Smooth muscle cell (in vitro differentiated cells): ENCODE measurements around the gene GCFC2. TPM values are rescaled to one million over a fixed set of nuclear protein-coding genes. Genes with fewer than 3 reads are reported as not detected.

Source experiments
- DNase-seq: peaks from one replicate; lab custom pipeline; 2025; ENCODE audit not compliant: unreplicated experiment; lab: John Stamatoyannopoulos, UW
- H2AFZ ChIP-seq: fragments of 200-600 bp; sonication (generic); 2 replicates; pipeline ENCODE4 v1.6.0; 2016; ENCODE audit warnings: antibody characterized with exemption, low read depth, mild to moderate bottlenecking
- H3F3A ChIP-seq: fragments of 200-600 bp; sonication (generic); 2 replicates; pipeline ENCODE4 v1.6.0; 2017; ENCODE audit warnings: antibody characterized with exemption, low read depth
- H3K27ac ChIP-seq: fragments of 200-600 bp; sonication (generic); 2 replicates; pipeline ENCODE4 v1.5.1; 2016; ENCODE audit warnings: low read depth, mild to moderate bottlenecking
- H3K27me3 ChIP-seq: fragments of 200-600 bp; sonication (generic); 2 replicates; pipeline ENCODE4 v1.6.1; 2016; ENCODE audit warnings: low read depth, mild to moderate bottlenecking
- H3K36me3 ChIP-seq: fragments of 200-600 bp; sonication (generic); 2 replicates; pipeline ENCODE4 v1.5.1; 2016; ENCODE audit warnings: low read depth
- H3K4me1 ChIP-seq: fragments of 200-600 bp; sonication (generic); 2 replicates; pipeline ENCODE4 v1.5.1; 2016; ENCODE audit warnings: low read depth
- H3K4me2 ChIP-seq: fragments of 200-600 bp; sonication (generic); 2 replicates; pipeline ENCODE4 v1.6.0; 2016; ENCODE audit warnings: mild to moderate bottlenecking
- H3K4me3 ChIP-seq: fragments of 200-600 bp; sonication (generic); 2 replicates; pipeline ENCODE4 v1.5.1; 2016; ENCODE audit warnings: mild to moderate bottlenecking
- H3K79me2 ChIP-seq: fragments of 200-600 bp; sonication (generic); 2 replicates; pipeline ENCODE4 v1.6.0; 2016; ENCODE audit warnings: low read depth, mild to moderate bottlenecking
- H3K9ac ChIP-seq: fragments of 200-600 bp; sonication (generic); 2 replicates; pipeline ENCODE4 v1.6.0; 2016; ENCODE audit warnings: low read depth
- H3K9me3 ChIP-seq: fragments of 200-600 bp; sonication (generic); replicated peaks from 2 replicates; pipeline ENCODE4 v1.5.1; 2016; ENCODE audit warnings: low read depth
- H4K20me1 ChIP-seq: fragments of 200-600 bp; sonication (generic); 2 replicates; pipeline ENCODE4 v1.6.0; 2016; ENCODE audit warnings: low read depth
- CTCF ChIP-seq: fragments of 200-600 bp; sonication (generic); IDR thresholded peaks from 2 replicates; pipeline ENCODE4 v1.5.1; 2017; ENCODE audit warnings: borderline replicate concordance, mild to moderate bottlenecking, antibody characterized with exemption; ENCODE audit not compliant: insufficient read depth, poor library complexity, severe bottlenecking
- WGBS: methylation state at CpG from one replicate; pipeline ENCODE4 v1.1.7; 2016; ENCODE audit warnings: low lambda C conversion rate; 5-methylcytosine and 5-hydroxymethylcytosine counted together
- polyA plus RNA-seq: library from polyadenylated mRNA; unstranded; fragments of >200 nt; fragmentation: Nextera tagmentation; extraction: Ambion mirVana; gene quantifications from 2 replicates; pipeline ENCODE4 v1.2.1, GENCODE V29; 2016
- total RNA-seq: library from RNA; depleted of rRNA; stranded (reverse); fragments of >200 nt; gene quantifications from 2 replicates; pipeline ENCODE4 v1.2.3, GENCODE V29; 2014

Gene GCFC2
- total and polyA plus RNA-seq, 2 experiments from 2014 or later: 5.7 to 11.5 TPM

GRCh38 chr2:75619956-75620740 lies 90.6 kb downstream of the GCFC2 start:
- no peak for TF ChIP-seq CTCF
- no peak overlapping the region for H3K27ac ChIP-seq
- WGBS: 79% methylated on average over 4 of the region's 4 CpGs
- no peaks in the 10 kb centered on the region for H3K27me3 ChIP-seq
- H4K20me1 ChIP-seq: no peaks in the 10 kb centered on the region
- no peaks in the 10 kb centered on the region for H3K4me1 ChIP-seq
- no peak overlapping the region for H3K4me2 ChIP-seq
- H2AFZ ChIP-seq: no peak overlapping the region
- no peak overlapping the region for H3K9ac ChIP-seq
- no peaks in the 10 kb centered on the region for H3F3A ChIP-seq
- H3K36me3 ChIP-seq: no peaks in the 10 kb centered on the region
- H3K9me3 ChIP-seq: no peaks in the 10 kb centered on the region
- H3K4me3 ChIP-seq: no peak overlapping the region
- no peaks in the 10 kb centered on the region for H3K79me2 ChIP-seq
- no peak for DNase-seq

GRCh38 chr2:75616933-75617332 lies 93.8 kb downstream of the GCFC2 start:
- H3K79me2 ChIP-seq: no peaks in the 10 kb centered on the region
- H2AFZ ChIP-seq: no peak overlapping the region
- H3K27me3 ChIP-seq: no peaks in the 10 kb centered on the region
- H3K4me1 ChIP-seq: no peaks in the 10 kb centered on the region
- H3K36me3 ChIP-seq: no peaks in the 10 kb centered on the region
- TF ChIP-seq CTCF: no peak
- no peak overlapping the region for H3K4me2 ChIP-seq
- 86% methylated on average over 3 of the region's 3 CpGs for WGBS
- H3K9me3 ChIP-seq: no peaks in the 10 kb centered on the region
- H3K9ac ChIP-seq: no peak overlapping the region
- H4K20me1 ChIP-seq: no peaks in the 10 kb centered on the region
- no peaks in the 10 kb centered on the region for H3F3A ChIP-seq
- no peak for DNase-seq
- no peak overlapping the region for H3K27ac ChIP-seq
- H3K4me3 ChIP-seq: no peak overlapping the region

GRCh38 chr2:75616406-75616805 lies 94.3 kb downstream of the GCFC2 start:
- no peak for DNase-seq
- H3K36me3 ChIP-seq: no peaks in the 10 kb centered on the region
- no peaks in the 10 kb centered on the region for H3K4me1 ChIP-seq
- H3K79me2 ChIP-seq: no peaks in the 10 kb centered on the region
- no peaks in the 10 kb centered on the region for H3K27me3 ChIP-seq
- H3K9me3 ChIP-seq: no peaks in the 10 kb centered on the region
- H3F3A ChIP-seq: no peaks in the 10 kb centered on the region
- H4K20me1 ChIP-seq: no peaks in the 10 kb centered on the region
- no peak overlapping the region for H3K4me3 ChIP-seq
- H3K27ac ChIP-seq: no peak overlapping the region
- 96% methylated on average over 4 of the region's 4 CpGs for WGBS
- no peak overlapping the region for H2AFZ ChIP-seq
- H3K9ac ChIP-seq: no peak overlapping the region
- no peak for TF ChIP-seq CTCF
- no peak overlapping the region for H3K4me2 ChIP-seq

GRCh38 chr2:75614162-75614651 lies 96.5 kb downstream of the GCFC2 start:
- 90% methylated on average over 5 of the region's 5 CpGs for WGBS
- no peaks in the 10 kb centered on the region for H4K20me1 ChIP-seq
- no peak overlapping the region for H2AFZ ChIP-seq
- no peak overlapping the region for H3K4me3 ChIP-seq
- no peaks in the 10 kb centered on the region for H3K9me3 ChIP-seq
- DNase-seq: no peak
- TF ChIP-seq CTCF: no peak
- H3K4me1 ChIP-seq: no peaks in the 10 kb centered on the region
- no peak overlapping the region for H3K4me2 ChIP-seq
- no peaks in the 10 kb centered on the region for H3F3A ChIP-seq
- H3K9ac ChIP-seq: no peak overlapping the region
- H3K27me3 ChIP-seq: no peaks in the 10 kb centered on the region
- H3K79me2 ChIP-seq: no peaks in the 10 kb centered on the region
- no peak overlapping the region for H3K27ac ChIP-seq
- no peaks in the 10 kb centered on the region for H3K36me3 ChIP-seq
